MCF 10A (cell line): ENCODE results near the gene ENPP5. TPM values are rescaled to one million over a fixed set of nuclear protein-coding genes. Genes with fewer than 3 reads are reported as not detected.
A peak's percentile ranks its signal among the peaks of the same experiment; 100 is the strongest.

ENCODE experiments used
- BruUV-seq: library from RNA; stranded (reverse); fragments of 400-500 nt; replicated peaks from 2 replicates; lab custom pipeline; 2021; lab: Mats Ljungman, UMichigan
- CTCF ChIA-PET: fragments of 300-600 bp; sonication (Branson Sonifier 250); formaldehyde crosslinking; extraction: SDS; loops from one replicate; lab custom pipeline; 2021; ENCODE audit warnings: antibody characterized with exemption, inconsistent platforms; lab: Yijun Ruan, JAX
- POLR2A ChIA-PET: fragments of 300-600, 350-650 bp; sonication (Branson Sonifier 250); formaldehyde crosslinking; extraction: SDS; loops from one replicate; lab custom pipeline; 2020; ENCODE audit warnings: antibody characterized with exemption, inconsistent platforms; lab: Yijun Ruan, JAX
- DNase-seq: peaks from one replicate; pipeline ENCODE4 v3.0.0-alpha.2; 2018; ENCODE audit not compliant: unreplicated experiment
- H3K27ac Mint-ChIP-seq: one replicate; pipeline ENCODE4 v1.8.0; 2022; ENCODE audit warnings: mild to moderate bottlenecking, low read depth, mixed read lengths; ENCODE audit not compliant: unreplicated experiment
- H3K27me3 Mint-ChIP-seq: one replicate; pipeline ENCODE4 v1.8.0; 2022; ENCODE audit warnings: mixed read lengths; ENCODE audit not compliant: insufficient read depth, unreplicated experiment
- H3K36me3 Mint-ChIP-seq: one replicate; pipeline ENCODE4 v1.8.0; 2022; ENCODE audit warnings: mild to moderate bottlenecking, moderate library complexity, mixed read lengths; ENCODE audit not compliant: insufficient read depth, unreplicated experiment
- H3K4me1 Mint-ChIP-seq: one replicate; pipeline ENCODE4 v1.8.0; 2022; ENCODE audit warnings: mixed read lengths; ENCODE audit not compliant: insufficient read depth, unreplicated experiment
- H3K4me3 Mint-ChIP-seq: one replicate; pipeline ENCODE4 v1.8.0; 2022; ENCODE audit warnings: mild to moderate bottlenecking, moderate library complexity, mixed read lengths; ENCODE audit not compliant: unreplicated experiment
- H3K9me3 Mint-ChIP-seq: one replicate; pipeline ENCODE4 v1.8.0; 2022; ENCODE audit warnings: mixed read lengths; ENCODE audit not compliant: unreplicated experiment
- intact Hi-C: fragments of 100-400 bp; cut with micrococcal nuclease; formaldehyde crosslinking; loops from 2 replicates; pipeline ENCODE4 v1.14.1; 2022
- total RNA-seq: library from RNA; stranded (reverse); gene quantifications from 2 replicates; pipeline ENCODE4 v1.2.3, GENCODE V29; 2022
- TF ChIP-seq, protein P1 (sequence below): fragments of 200-600 bp; IDR thresholded peaks from one replicate; pipeline ENCODE4 v1.8.0; 2022; ENCODE audit warnings: antibody characterized with exemption, mild to moderate bottlenecking; ENCODE audit not compliant: unreplicated experiment

Gene ENPP5
- total RNA-seq, 1 experiment from 2014 or later: 0.07 TPM

GRCh38 chr6:46204880-46205650, 34.3 kb upstream of the ENPP5 start:
- POLR2A ChIA-PET: no interaction called here
- no peaks in the 10 kb centered on the region for H3K9me3 Mint-ChIP-seq
- no peak overlapping the region for H3K27ac Mint-ChIP-seq
- DNase-seq: no peak
- TF ChIP-seq, protein P1, sequence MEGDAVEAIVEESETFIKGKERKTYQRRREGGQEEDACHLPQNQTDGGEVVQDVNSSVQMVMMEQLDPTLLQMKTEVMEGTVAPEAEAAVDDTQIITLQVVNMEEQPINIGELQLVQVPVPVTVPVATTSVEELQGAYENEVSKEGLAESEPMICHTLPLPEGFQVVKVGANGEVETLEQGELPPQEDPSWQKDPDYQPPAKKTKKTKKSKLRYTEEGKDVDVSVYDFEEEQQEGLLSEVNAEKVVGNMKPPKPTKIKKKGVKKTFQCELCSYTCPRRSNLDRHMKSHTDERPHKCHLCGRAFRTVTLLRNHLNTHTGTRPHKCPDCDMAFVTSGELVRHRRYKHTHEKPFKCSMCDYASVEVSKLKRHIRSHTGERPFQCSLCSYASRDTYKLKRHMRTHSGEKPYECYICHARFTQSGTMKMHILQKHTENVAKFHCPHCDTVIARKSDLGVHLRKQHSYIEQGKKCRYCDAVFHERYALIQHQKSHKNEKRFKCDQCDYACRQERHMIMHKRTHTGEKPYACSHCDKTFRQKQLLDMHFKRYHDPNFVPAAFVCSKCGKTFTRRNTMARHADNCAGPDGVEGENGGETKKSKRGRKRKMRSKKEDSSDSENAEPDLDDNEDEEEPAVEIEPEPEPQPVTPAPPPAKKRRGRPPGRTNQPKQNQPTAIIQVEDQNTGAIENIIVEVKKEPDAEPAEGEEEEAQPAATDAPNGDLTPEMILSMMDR: no peak
- intact Hi-C loops: no loop called here
- H3K27me3 Mint-ChIP-seq: peaks cover 12% of the 10 kb centered on the region
- H3K4me3 Mint-ChIP-seq: no peak overlapping the region
- H3K4me1 Mint-ChIP-seq: no peaks in the 10 kb centered on the region
- no TSS peak for BruUV-seq
- CTCF ChIA-PET: interaction anchor here (0.6 to 1.2 kb wide), 3 partner anchors 15 to 434 kb away, joined by 3 to 6 read pairs (median 3); no protein-coding TSS in a partner anchor
- H3K36me3 Mint-ChIP-seq: no peaks in the 10 kb centered on the region

- DNase-seq: no peak
- BruUV-seq: no TSS peak
- peaks cover 15% of the 10 kb centered on the region for H3K27me3 Mint-ChIP-seq
- POLR2A ChIA-PET: no interaction called here
- CTCF ChIA-PET: interaction anchor here (0.5 to 1.0 kb wide), 3 partner anchors 17 to 161 kb away, joined by 4 to 6 read pairs (median 5); no protein-coding TSS in a partner anchor
- H3K4me3 Mint-ChIP-seq: no peak overlapping the region
- intact Hi-C loops: no loop called here
- TF ChIP-seq, protein P1: no peak
- no peaks in the 10 kb centered on the region for H3K36me3 Mint-ChIP-seq
- no peaks in the 10 kb centered on the region for H3K9me3 Mint-ChIP-seq
- H3K4me1 Mint-ChIP-seq: no peaks in the 10 kb centered on the region
- H3K27ac Mint-ChIP-seq: no peak overlapping the region
Observed at GRCh38 chr6:46203391-46204177, 32.8 kb upstream of the ENPP5 start.

- DNase-seq: no peak
- intact Hi-C loops: no loop called here
- H3K4me1 Mint-ChIP-seq: no peaks in the 10 kb centered on the region
- POLR2A ChIA-PET: no interaction called here
- no peaks in the 10 kb centered on the region for H3K9me3 Mint-ChIP-seq
- H3K4me3 Mint-ChIP-seq: no peak overlapping the region
- CTCF ChIA-PET: interaction anchor here (0.6 to 1.7 kb wide), 2 partner anchors 19 to 100 kb away, joined by 4 read pairs; no protein-coding TSS in a partner anchor
- H3K27me3 Mint-ChIP-seq: peaks cover 15% of the 10 kb centered on the region
- BruUV-seq: no TSS peak
- no peak overlapping the region for H3K27ac Mint-ChIP-seq
- no peaks in the 10 kb centered on the region for H3K36me3 Mint-ChIP-seq
- TF ChIP-seq, protein P1: no peak
Observed at GRCh38 chr6:46201702-46202101, 30.9 kb upstream of the ENPP5 start.

GRCh38 chr6:46199387-46199786, 28.6 kb upstream of the ENPP5 start:
- TF ChIP-seq, protein P1: no peak

More at GRCh38 chr6:46199387-46199786, 28.6 kb upstream of the ENPP5 start:
- H3K36me3 Mint-ChIP-seq: no peaks in the 10 kb centered on the region
- H3K4me1 Mint-ChIP-seq: no peaks in the 10 kb centered on the region
- H3K4me3 Mint-ChIP-seq: no peak overlapping the region
- H3K27me3 Mint-ChIP-seq: peaks cover 15% of the 10 kb centered on the region
- H3K9me3 Mint-ChIP-seq: no peaks in the 10 kb centered on the region
- CTCF ChIA-PET: no interaction called here
- BruUV-seq: no TSS peak
- H3K27ac Mint-ChIP-seq: no peak overlapping the region
- intact Hi-C loops: no loop called here
- peak; percentile 81 for DNase-seq
- POLR2A ChIA-PET: no interaction called here
